Stimulated activated CD8-positive, alpha-beta memory T cell treated with anti-CD3 and anti-CD28 coated beads, Interleukin-7, amount 100 ng/mL, for 48 hours (primary cell): ENCODE data around the gene RRBP1.

Experiments used
- DNase-seq, 2 donors: peaks; one replicate each; pipeline ENCODE4 v3.0.0-alpha.2; 2020; ENCODE audit warnings: low read depth in 1 of 2; ENCODE audit errors: extremely low read depth in 1 of 2

The RRBP1 gene

GRCh38 chr20:17682103-17682888, at the start of gene RRBP1:
Gene RRBP1 (minus strand): TSS chr20:17682242. CDS start chr20:17660507, 21,735 bp downstream.
- peak; percentile 95 to 97 for DNase-seq

DNA sequence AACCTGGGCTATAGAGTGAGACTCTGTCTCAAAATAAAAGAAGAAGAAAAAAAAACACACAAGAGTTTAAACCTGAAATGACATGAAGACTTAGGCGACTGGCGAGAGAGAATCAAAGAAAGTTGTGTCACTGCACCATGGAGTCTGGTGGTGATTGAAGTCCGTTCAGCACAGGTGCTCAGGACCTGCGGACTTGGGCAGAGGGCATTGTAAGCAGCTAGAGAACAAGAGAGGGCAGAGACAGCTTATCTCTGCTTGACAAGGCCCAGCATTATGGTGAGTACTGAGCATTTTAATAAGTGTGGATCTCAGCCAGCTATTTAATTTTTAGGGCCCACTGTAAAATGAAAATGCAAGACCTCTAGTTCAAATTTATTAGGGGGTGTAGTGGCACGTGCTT, 49.2 kb upstream of the RRBP1 start:
- no peak for DNase-seq

GRCh38 chr20:17730071-17730470, 48.0 kb upstream of the RRBP1 start:
- DNase-seq: no peak

GRCh38 chr20:17728074-17728473, 46.0 kb upstream of the RRBP1 start:
- no peak for DNase-seq

DNA sequence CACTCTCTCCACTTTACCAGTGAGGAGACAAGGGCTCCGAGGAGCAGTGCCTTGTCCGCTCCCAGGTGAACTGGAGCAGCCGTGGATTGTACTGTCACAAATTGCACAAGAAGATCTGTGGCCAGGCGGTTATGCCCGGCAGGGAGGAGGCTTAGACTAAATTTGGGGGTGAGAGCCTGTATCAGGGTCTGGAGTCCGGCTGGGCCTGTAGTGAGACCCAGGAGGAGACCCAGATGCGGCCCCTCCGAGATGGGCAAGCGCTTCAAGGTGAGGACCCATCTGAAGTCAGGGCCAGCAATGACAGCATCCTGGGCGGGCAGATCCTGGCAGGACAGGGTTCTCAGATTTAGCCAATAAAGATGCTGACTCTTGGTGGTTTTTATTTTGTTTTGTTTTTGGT, 45.3 kb upstream of the RRBP1 start:
- no peak for DNase-seq

- DNase-seq: no peak
Observed at GRCh38 chr20:17726902-17727301, 44.9 kb upstream of the RRBP1 start.

GRCh38 chr20:17725094-17725835, 43.2 kb upstream of the RRBP1 start:
- no peak for DNase-seq

- no peak for DNase-seq
Observed at GRCh38 chr20:17723301-17723691, 41.3 kb upstream of the RRBP1 start.

DNA sequence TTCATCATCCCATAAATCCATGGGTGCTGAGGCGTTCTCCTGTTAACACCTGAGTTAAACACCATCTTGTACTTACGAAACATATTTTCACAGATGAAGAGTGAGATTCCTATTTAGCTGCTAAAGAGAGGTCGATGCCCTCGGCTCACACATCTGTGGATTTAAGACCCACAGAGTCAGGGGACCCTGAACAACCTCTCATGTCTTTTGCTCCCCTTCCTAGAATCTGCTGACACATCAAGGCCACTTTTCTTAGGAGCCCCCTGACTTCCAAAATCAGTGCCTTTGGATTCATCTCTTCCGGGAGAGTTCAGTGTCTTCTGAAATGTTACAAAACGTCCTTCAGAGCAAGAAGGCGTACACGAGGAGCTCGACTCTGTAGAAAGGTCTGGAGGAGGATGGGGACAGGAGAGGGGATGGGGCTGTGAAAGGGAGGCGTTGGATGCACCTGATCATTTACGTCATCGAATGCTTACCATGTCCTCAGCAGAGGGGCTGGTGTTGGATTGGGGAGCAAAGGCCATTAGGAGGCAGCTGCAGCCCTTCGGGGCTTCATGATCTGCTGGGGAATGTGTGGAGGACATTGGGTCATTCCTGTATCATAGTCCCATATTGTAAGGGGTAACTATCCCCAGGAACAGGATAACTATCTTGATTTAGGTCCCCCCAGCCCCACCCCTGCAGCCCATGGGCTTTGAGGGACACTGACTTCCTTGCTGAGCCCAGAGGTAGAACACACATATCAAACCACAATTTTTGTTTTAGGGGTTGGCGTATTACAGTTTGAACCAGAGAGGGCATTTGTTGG, 40.7 kb upstream of the RRBP1 start:
- no peak for DNase-seq

DNA sequence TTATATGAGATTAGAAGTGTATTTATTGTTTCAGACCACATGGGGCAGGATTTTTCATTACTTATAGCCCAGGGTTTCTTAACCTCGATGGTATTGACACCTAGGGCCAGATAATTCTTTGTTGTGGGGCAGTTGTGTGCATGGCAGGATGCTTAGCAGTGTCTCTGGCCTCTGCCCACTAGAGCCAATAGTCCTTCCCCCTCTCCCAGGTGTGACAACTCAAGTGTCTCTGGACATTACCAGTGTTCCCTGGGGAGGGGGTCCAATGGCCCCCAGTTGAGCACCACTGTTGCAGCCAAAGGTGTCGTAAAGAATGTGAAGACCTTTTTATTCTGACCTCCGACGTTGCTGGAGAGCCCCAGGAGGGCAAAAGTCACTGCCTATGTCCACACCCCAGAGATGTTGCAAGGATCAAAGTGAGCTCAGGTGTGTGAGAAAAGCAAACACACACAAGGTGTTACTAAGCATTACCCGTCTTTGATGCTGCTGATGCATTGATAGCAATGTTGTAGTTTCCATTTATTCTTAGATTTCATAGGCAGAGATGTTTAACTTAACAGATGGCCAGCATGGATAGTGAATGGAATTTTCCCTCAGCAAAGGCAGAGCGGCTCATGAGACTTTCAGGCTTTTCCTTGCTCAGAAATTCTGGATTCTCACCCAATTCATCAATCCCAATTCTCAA, 39.9 kb upstream of the RRBP1 start:
- no peak for DNase-seq

- no peak for DNase-seq
Observed at GRCh38 chr20:17720755-17721154, 38.7 kb upstream of the RRBP1 start.

GRCh38 chr20:17716331-17716730, 34.3 kb upstream of the RRBP1 start:
- no peak for DNase-seq

DNA sequence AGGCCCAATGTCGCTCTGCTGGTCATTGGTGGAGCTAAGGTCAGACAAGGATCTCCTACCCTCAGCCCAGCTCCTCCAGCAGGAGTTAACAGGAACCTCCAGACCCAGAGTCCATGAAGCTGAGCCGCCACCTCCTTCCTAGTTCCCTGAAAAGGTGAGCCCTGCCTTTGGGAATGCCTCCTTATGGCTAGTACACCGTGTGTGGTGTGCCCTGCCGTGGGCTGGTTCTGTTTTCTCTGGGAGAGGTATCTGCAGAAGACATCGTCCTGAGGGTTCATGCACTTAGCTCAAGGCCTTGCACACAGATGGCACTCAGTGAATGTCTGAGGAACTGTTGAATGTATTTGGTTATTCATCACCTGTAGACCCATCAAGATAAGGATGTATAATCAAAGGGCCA, 33.0 kb upstream of the RRBP1 start:
- no peak for DNase-seq

- DNase-seq: no peak
Observed at GRCh38 chr20:17714597-17714996, 32.6 kb upstream of the RRBP1 start.

- DNase-seq: no peak
Observed at GRCh38 chr20:17712708-17713107, 30.7 kb upstream of the RRBP1 start.

DNA sequence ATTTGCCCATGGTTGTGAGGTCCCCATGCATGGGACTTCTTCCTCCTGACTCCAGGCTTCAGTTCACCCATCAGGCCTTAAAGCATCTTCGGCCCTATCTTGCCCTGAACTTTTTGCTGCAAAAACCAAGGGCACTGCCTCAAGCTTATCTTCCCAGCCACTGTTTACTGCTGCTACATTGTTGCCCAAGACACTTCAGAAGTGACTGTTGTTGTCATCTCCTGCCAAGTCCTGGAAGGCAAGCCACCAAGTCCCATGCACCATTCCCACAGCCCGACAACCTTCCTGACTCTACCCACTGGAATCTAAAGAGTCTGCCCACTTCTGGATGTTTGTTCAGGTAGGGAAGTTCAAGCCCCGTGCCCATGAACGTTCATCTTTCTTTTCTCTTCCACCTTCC, 30.2 kb upstream of the RRBP1 start:
- DNase-seq: no peak

DNA sequence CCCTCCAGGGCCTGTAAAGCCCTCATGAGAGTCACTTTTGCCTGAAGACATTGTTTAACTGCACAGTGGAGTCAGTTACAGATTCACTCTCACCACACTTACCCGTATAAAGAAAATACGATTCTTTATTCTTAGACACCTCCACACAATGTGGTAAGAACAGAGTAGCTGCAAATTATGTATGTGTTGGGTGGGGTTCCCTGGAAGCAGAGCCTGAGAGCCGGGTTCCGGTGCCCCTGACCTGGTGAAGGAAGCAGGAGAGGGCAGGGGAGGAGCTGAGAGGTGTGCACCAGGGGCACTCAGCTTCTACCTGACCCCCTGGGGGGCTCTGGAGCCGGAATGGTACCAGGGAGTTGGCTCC, 29.2 kb upstream of the RRBP1 start:
- no peak for DNase-seq

DNA sequence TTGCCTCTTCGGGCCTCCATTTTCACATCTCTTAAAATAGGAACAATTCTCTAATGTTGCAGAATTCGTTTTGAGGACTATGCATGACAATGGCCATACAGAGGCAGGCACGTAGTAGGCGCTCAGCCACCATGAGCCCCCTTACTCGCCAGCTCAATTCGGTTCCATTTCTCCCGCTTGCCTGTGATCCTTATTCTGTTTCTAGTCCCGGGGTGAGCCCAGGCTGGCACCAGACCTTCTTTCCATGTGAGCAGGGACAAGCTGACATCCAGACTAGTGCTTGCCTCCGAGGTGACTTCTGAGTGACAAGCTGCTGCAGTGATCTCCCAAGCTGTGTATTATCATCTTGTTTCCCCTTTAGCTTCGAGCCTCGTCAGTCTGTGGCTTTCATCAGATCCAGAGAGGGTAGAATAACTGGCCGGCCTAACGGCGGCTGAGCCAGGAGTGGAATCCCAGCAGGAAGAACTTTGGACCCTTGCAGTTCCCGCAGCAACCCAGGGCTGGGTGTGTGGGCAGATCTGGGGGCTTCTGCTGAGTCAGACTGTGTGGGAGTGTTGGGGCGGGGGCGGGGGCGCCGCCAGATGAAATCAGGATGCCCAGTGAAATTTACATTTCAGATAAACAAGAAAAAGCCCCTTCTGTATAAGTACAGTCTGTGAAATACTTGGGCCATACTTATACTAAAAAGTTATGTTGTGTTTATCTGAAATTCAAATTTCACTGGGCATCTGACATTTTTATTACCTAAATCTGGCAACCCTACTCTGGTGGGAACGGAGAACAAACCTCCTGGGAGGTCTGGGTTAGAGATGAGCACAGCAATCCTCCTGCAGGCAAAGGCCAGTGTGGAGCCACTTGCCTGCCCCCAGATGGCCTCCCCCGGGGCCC, 28.6 kb upstream of the RRBP1 start:
- DNase-seq: no peak

GRCh38 chr20:17709361-17710293, 27.6 kb upstream of the RRBP1 start:
- no peak for DNase-seq
